Gastroesophageal sphincter (tissue), 4 donors: Measurements from ENCODE around the gene BAHCC1. TPM values are rescaled to one million over a fixed set of nuclear protein-coding genes. Genes with fewer than 3 reads are reported as not detected.
A peak's percentile ranks its signal among the peaks of the same experiment; 100 is the strongest.

ENCODE experiments used
- ATAC-seq: fragments of 150-250 bp; one replicate; pipeline ENCODE4 v1.9.1; 2016; ENCODE audit warnings: mild to moderate bottlenecking, moderate library complexity
- H3K27ac ChIP-seq, 4 donors: fragments of 200-600 bp; sonication (generic) in 3 of 4; 1 replicate in 3 of 4; 2 replicates in 1 of 4; pipeline ENCODE4 v1.5.1; 2016 to 2019
- H3K27me3 ChIP-seq: fragments of 200-600 bp; sonication (generic); one replicate; pipeline ENCODE4 v1.5.1; 2019
- H3K36me3 ChIP-seq, 2 donors: fragments of 200-600 bp; sonication (generic); one replicate each; pipeline ENCODE4 v1.5.1; 2019; ENCODE audit warnings: control low read depth in 1 of 2
- H3K4me1 ChIP-seq, 3 donors: fragments of 200-600 bp; sonication (generic); 1 replicate in 2 of 3; 2 replicates in 1 of 3; pipeline ENCODE4 v1.5.1; 2016 to 2019; ENCODE audit warnings: control low read depth in 2 of 3
- H3K4me3 ChIP-seq, 2 donors: fragments of 200-600 bp; sonication (generic); one replicate each; pipeline ENCODE4 v1.5.1; 2019; ENCODE audit warnings: mild to moderate bottlenecking in 1 of 2, moderate library complexity in 1 of 2
- H3K9me3 ChIP-seq, 3 donors: fragments of 200-600 bp; sonication (generic); one replicate each; pipeline ENCODE4 v1.5.1; 2017 to 2019; ENCODE audit warnings: control low read depth in 2 of 3
- EP300 ChIP-seq: sonication (generic); formaldehyde crosslinking; IDR thresholded peaks from one replicate; pipeline ENCODE4 v1.6.1; 2017; ENCODE audit warnings: antibody characterized with exemption, mild to moderate bottlenecking
- POLR2A ChIP-seq, 2 donors: fragments of 450-650 bp; IDR thresholded peaks; one replicate each; pipeline ENCODE4 v1.6.1; 2017; ENCODE audit warnings: antibody characterized with exemption in 2 of 2, mild to moderate bottlenecking in 2 of 2, moderate library complexity in 1 of 2
- POLR2AphosphoS5 ChIP-seq: sonication (generic); formaldehyde crosslinking; IDR thresholded peaks from one replicate; pipeline ENCODE4 v1.6.1; 2017; ENCODE audit warnings: antibody characterized with exemption
- WGBS, 2 donors: methylation state at CpG; one replicate each; pipeline ENCODE4 v1.1.5; 2018; ENCODE audit warnings: low coverage in 1 of 2; 5-methylcytosine and 5-hydroxymethylcytosine counted together
- total RNA-seq, 4 donors: library from RNA; depleted of rRNA; stranded (reverse); fragments of >200 nt; gene quantifications; one replicate each; pipeline ENCODE4 v1.1.0, GENCODE V29; 2016
- TF ChIP-seq, protein P1 (sequence below), 4 experiments: fragments of 200-600 bp in 2 of 4; fragments of 450-650 bp in 2 of 4; sonication (generic) in 1 of 4; IDR thresholded peaks; one replicate each; pipeline ENCODE4 v1.5.1; 2017 to 2019; ENCODE audit warnings: antibody characterized with exemption in 4 of 4, mild to moderate bottlenecking in 2 of 4, moderate library complexity in 2 of 4

BAHCC1 gene
- total RNA-seq, 4 donors from 2014 or later: 17.5 to 34.3 (median 19.5) TPM

DNA sequence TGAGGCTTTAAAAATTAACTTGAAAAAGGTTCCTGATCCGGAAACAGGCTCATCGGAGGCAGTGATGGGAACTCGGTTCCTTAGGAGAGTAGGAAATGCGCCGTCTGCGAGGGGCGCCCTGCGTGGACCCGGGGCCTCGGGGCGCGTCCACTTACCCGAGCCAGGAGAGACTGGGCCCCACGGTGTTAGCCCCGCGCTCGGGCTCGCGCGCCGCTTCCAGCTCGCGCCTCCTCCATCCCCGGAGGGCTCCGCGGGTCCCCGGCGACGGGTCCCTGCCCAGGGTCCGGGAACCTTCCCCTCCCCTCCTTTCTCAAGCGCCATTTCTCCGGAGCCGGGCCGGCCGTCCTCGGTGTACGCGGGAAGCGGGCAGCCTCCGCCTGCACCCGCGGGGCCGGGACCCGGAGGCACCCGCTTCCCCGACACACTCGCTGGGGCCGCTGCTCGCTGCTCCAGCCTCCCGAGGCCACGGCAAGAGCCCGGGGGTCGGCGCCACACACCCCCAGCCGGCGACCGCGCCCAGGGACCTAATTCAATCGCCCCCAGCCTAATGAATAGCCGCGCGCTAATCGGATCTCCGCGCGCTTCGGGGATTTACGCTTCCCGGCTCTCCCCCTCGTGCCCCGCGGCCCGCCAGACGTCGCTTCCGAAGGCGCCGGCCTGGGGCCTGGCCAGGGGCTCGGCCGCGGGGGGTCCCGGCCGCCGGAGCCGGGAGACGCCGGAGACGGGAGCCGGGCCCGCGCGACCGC lies 2.2 kb upstream of the BAHCC1 start:
- Histone ChIP-seq H3K4me1 (peaks cover 2 to 64% (median 37%) of the 10 kb centered on the region in 3 donors), H3K36me3 (no peaks in the 10 kb centered on the region), H3K4me3 (peak overlapping the region; percentile 70 to 87), H3K9me3 (no peaks in the 10 kb centered on the region), H3K27me3 (no peaks in the 10 kb centered on the region), H3K27ac (peak overlapping the region; percentile 95 to 100 (median 98))
- 0 to 17% methylated on average over 1 to 3 of the region's 93 CpGs for WGBS, 2 donors
- ATAC-seq: no peak
- TF ChIP-seq POLR2AphosphoS5: no peak
- no peak for TF ChIP-seq POLR2A (IDR thresholded peaks at IDR 0.05)
- TF ChIP-seq, protein P1, sequence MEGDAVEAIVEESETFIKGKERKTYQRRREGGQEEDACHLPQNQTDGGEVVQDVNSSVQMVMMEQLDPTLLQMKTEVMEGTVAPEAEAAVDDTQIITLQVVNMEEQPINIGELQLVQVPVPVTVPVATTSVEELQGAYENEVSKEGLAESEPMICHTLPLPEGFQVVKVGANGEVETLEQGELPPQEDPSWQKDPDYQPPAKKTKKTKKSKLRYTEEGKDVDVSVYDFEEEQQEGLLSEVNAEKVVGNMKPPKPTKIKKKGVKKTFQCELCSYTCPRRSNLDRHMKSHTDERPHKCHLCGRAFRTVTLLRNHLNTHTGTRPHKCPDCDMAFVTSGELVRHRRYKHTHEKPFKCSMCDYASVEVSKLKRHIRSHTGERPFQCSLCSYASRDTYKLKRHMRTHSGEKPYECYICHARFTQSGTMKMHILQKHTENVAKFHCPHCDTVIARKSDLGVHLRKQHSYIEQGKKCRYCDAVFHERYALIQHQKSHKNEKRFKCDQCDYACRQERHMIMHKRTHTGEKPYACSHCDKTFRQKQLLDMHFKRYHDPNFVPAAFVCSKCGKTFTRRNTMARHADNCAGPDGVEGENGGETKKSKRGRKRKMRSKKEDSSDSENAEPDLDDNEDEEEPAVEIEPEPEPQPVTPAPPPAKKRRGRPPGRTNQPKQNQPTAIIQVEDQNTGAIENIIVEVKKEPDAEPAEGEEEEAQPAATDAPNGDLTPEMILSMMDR (IDR thresholded peaks at IDR 0.05): no peak
- no peak for TF ChIP-seq EP300

DNA sequence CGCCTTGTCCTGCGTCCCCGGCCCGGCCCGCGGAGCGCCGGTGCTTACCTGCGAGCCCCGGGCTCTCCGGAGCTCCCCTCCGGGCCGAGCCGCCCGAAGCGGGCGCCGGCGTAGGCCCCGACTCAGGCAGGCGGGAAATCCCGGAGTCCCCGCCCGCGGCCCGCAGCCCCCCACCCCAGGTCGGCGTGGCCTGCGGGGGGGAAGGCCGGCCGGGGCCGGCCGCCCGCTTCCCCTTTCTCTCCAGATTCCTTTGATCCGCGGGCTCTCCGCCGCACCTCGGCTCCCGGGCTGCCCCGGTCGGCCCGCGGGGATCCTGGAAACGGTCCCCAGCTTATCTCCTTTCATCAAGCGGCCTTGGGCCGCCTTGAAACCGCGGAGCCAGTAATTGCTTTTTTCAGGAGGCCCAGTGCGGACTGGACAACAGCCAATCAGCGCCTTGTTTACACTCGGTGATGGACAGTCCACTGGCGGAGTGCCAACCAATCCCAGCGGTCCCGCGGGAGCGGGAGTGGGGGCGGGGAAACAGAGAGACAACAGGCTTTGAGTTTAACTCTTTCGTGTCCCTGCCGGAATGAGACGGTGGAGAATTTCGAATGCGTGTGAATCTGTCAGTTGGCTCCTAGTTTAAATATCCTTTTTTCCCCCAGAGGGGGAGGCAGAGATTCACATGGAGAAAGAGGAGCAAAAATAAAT lies 1.4 kb upstream of the BAHCC1 start:
- TF ChIP-seq, protein P1 (IDR thresholded peaks at IDR 0.05): peak in 3 of 4 experiments; percentile 11 to 35 (median 24)
- TF ChIP-seq POLR2A (IDR thresholded peaks at IDR 0.05): peak; percentile 69 to 72
- no peak for TF ChIP-seq EP300
- TF ChIP-seq POLR2AphosphoS5: peak; percentile 98
- H3K27ac ChIP-seq: peak overlapping the region; percentile 95 to 100 (median 98)
- ATAC-seq: peak; percentile 76
- peak overlapping the region; percentile 70 to 87 for H3K4me3 ChIP-seq
- H3K27me3 ChIP-seq: no peaks in the 10 kb centered on the region
- H3K4me1 ChIP-seq: peaks cover 2 to 64% (median 30%) of the 10 kb centered on the region in 3 donors
- 0% methylated on average over 2 to 16 of the region's 63 CpGs for WGBS, 2 donors
- no peaks in the 10 kb centered on the region for H3K36me3 ChIP-seq
- H3K9me3 ChIP-seq: no peaks in the 10 kb centered on the region

DNA sequence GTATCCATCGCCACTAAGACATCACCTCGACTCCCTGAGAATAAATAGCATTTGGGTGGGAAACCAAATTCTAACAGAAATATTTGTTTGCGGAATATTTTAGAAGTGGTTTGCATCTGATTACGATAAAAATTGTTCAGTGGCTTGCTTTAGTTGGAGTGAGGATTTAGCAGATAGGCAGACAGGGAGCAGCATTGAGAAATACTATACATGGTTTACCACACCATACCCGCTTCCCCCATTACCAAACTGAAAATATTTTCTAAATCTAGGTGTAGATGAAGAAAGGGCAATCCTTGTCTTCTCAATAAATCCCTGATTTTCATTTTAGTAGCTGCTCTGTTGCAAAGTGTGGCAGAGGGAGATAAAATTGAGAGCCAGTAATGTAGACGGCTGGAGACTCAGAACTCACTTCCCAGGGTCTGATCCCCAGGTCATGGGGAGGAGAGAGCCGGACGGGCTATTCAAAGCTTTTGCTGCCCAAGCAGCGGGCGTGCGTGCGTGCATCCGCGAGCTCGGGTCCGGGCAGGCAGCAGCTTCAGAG lies 808 bp upstream of the BAHCC1 start:
- peaks cover 2 to 58% (median 24%) of the 10 kb centered on the region in 3 donors for H3K4me1 ChIP-seq
- H3K36me3 ChIP-seq: no peaks in the 10 kb centered on the region
- H3K27ac ChIP-seq: peak overlapping the region; percentile 14 to 100 (median 98)
- no peaks in the 10 kb centered on the region for H3K9me3 ChIP-seq
- ATAC-seq: no peak
- peak overlapping the region; percentile 1 to 70 for H3K4me3 ChIP-seq
- H3K27me3 ChIP-seq: no peaks in the 10 kb centered on the region
- TF ChIP-seq POLR2AphosphoS5 (no peak), EP300 (no peak)
- TF ChIP-seq, protein P1 (IDR thresholded peaks at IDR 0.05): peak in 1 of 4 experiments; percentile 0
- WGBS, 2 donors: 4 to 11% methylated on average over 8 to 11 of the region's 16 CpGs

DNA sequence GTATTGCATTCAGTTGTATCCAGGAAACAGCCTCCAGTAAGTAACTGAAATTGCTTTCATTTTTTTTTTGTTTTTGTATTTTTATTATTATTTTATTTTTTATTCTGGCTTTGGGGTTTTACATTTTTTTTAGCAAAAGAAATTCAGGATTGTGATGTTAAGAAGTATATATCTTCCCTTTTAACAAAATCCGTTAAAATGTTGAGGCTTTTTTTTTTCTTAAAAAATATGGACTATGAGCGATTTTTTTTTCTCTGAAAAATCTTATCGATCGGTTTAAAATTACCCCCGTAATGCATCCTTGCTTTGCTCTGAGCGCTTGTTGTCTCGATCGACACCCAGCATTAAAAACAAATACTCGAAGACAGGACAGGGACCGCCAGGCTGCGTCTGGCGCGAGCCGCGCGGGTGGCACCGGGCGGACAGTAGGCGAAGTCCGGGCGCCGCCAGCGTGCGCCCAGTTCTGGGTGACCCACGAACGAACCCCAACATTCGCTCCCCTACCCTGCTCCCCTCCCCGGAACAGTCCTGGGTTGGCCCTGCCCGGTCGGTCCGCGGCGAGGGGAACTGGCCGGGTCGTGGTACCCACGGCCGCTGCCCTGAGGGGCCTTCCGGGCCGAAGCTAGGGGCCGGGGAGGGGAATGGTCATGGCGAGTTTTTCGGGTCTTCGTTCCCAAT lies 482 bp downstream of the BAHCC1 start:
- Histone ChIP-seq H3K4me3 (peak overlapping the region; percentile 69 to 70), H3K27me3 (no peaks in the 10 kb centered on the region), H3K27ac (peak overlapping the region; percentile 91 to 100 (median 98)), H3K9me3 (no peaks in the 10 kb centered on the region), H3K36me3 (no peaks in the 10 kb centered on the region), H3K4me1 (peaks cover 2 to 50% (median 24%) of the 10 kb centered on the region in 3 donors)
- no peak for ATAC-seq
- TF ChIP-seq, protein P1 (IDR thresholded peaks at IDR 0.05): no peak
- no peak for TF ChIP-seq POLR2A (IDR thresholded peaks at IDR 0.05)
- TF ChIP-seq EP300: no peak
- no peak for TF ChIP-seq POLR2AphosphoS5
- 0 to 3% methylated on average over 4 to 10 of the region's 43 CpGs for WGBS, 2 donors
